Activated CD4-positive, alpha-beta T cell treated with anti-CD3 and anti-CD28 coated beads, Interleukin-2, Interleukin-6, amounts not matched to agents 100 ng/mL and 50 ng/mL, durations not matched to agents 16 hours and 8 hours (primary cell): ENCODE measurements around the gene PCDH8.
"Not testable (repeated sequence)": the region's sequence is repeated elsewhere in the genome, so short reads cannot be mapped to it uniquely, and the experiment has no call there.

Experiments
- DNase-seq: peaks from one replicate; pipeline ENCODE4 v3.0.0-alpha.2; 2020

PCDH8 gene

DNA sequence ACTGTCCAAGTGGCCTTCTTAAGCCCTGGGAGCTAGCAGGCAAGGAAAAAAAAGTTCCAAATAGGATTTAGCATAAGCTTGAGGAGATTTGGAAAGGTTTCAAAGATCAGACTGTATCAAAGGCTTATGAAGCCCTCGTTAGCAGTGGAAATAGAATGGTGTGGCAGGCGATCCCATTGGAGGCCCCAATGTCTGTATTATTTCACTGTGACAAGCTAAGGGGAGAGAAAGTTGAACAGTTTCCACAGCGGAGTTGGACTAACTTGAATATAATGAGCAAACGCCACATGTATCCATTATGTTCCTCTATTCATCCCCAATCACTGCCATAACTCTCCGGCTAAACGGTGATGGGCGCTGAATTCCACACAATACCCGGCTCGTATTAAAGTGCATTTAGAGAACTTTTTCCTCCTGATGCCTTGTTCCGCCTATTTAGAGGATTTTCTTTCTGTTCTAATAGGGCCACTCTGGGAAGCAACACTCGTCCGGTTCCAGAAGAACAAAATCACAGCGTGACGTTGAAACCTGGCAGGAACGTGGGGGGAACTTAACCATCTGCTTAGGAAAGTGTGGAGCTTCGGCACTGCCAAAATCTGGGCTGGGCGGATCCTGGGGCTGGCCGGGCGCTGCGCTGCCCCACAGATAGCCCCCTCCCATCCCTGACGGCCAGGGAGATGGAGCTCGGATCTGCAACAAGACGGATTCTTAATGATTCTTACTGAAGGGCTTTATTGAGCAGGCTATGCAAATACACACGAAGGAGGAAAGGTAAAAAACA, 1.0 kb upstream of the PCDH8 start:
- DNase-seq = no peak

DNA sequence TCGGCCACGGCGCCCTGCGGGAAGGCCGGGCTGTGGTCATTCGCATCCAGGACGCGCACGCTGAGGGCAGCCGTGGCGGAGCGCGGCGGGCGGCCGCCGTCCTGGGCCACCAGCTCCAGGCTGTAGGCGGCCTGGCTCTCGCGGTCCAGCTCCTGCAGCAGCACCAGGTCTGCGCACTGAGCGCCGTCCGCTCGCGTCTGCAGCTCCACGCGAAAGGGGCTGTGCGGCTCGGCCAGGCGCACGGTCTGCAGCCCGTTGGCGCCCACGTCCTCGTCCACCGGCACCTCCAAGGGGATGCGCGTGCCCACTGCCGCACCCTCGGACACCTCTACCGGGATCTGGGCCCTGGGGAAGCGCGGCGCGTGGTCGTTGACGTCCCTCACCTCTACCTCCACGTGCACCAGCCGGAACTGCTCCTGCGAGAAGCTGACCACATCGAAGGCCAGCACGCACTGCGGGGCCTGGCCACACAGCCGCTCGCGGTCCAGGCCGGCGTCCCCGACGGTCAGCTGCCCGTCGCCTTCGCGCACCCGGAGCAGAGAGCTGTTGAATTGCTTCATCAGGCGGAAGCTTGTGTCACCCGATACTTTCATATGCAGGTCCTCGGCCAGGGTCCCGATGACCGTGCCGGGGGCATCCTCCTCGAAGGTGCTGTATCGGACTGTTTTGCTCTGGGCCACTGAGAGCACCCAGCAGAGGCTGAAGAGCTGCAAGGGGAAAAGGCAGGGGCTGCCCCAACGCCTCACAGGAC, 583 bp downstream of the PCDH8 start:
- no peak for DNase-seq

GRCh38 chr13:52847322-52847681, 1.1 kb downstream of the PCDH8 start:
- DNase-seq = no peak

- peak; percentile 53 for DNase-seq
Observed at GRCh38 chr13:52846567-52847321, 1.7 kb downstream of the PCDH8 start.

GRCh38 chr13:52845766-52846566, 2.5 kb downstream of the PCDH8 start:
- peak; percentile 64 for DNase-seq

DNA sequence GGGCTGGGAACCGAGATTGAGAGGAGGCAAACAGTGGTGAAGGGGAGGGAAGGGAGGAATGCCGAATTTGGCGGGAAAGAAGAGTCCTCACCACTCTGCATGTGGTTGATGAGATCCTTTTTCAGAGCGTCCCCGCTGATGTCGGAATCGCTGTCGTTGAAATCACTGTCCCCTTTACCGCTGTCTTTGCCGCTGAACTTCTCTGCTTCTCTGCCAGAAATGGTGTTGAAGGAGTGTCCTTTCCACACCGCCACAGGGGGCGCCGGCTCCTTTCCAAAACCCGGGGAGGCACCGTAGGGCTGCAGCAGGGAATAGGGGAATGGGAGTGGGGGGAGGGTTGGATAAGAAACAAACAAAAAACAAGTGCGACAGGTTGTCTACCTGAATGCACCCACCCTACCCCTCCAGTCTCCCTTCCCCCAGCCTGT, 3.1 kb downstream of the PCDH8 start:
- DNase-seq = peak; percentile 28

DNA sequence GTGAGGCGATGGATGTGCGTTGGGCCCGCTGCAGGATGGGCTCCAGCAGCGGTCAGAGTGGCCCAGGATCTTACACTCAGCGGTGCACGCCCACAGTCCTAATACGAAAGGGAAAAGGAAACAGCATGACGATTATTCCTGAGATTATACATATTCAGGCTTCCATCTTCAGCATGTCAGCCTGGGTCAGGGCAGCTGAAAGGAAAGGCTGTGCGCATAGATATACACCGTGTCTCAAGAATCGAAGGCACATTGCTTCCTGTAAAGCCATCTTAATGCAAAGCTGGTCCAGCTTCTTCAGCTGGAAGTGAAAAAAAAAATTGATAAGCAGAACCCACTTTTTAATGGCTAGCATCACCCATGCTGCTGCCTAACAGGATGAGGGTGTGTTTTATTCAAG, 3.6 kb downstream of the PCDH8 start:
- DNase-seq = no peak

- DNase-seq = no peak
Observed at GRCh38 chr13:52842441-52842840, 6.0 kb downstream of the PCDH8 start.

GRCh38 chr13:52840066-52840465, 8.4 kb downstream of the PCDH8 start:
- no peak for DNase-seq

GRCh38 chr13:52838433-52839107, 9.9 kb downstream of the PCDH8 start:
- no peak for DNase-seq

DNA sequence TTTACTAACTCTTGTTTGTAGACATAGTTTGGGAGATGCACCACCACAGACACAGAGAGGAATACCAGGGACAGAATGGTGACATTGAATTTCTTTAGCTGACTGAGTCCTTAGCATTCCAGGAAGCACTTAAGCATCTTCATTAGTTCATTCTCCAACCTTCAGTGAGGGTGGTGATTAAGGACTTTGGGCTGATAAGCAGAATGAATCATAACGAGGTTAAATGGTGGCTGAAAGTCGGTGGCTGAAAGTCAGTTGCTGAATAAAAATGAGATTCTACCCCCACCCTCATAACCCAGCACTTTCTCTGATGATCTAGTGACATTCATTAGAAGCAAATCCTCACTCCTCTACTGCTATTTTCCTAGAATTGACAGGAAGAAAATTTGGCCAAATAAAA, 10.6 kb downstream of the PCDH8 start:
- peak; percentile 27 for DNase-seq

- DNase-seq = no peak
Observed at GRCh38 chr13:52835071-52835839, 13.2 kb downstream of the PCDH8 start.

DNA sequence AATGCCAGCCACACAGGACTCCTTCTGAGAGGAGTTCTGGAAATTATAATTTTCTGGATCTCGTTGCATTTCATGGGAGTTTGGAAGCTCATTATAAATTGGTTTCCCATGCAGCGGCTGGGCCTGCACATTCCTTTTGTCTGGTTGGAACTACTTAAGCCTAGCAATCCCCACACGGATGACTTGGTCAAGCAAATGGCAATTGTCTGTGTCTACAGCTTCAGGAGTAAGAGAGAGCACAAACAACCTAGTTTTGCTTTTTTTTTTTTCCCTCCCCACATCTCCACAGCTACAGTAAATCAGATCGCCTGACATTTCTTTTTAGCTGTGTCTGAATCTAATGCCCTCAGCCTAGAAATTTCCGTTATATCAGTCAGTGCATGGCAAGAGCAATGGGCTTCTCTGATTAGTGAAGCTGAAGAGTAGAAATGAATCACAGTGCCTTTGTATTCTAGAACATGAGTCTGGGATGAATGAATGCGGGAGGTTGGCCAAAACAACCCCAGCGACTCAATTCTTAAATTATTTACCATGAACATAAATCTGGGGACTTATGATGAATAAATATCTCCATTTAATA, 15.1 kb downstream of the PCDH8 start:
- DNase-seq = no peak

- DNase-seq = no peak
Observed at GRCh38 chr13:52832313-52832712, 16.1 kb downstream of the PCDH8 start.

- DNase-seq = no peak
Observed at GRCh38 chr13:52830946-52831345, 17.5 kb downstream of the PCDH8 start.

DNA sequence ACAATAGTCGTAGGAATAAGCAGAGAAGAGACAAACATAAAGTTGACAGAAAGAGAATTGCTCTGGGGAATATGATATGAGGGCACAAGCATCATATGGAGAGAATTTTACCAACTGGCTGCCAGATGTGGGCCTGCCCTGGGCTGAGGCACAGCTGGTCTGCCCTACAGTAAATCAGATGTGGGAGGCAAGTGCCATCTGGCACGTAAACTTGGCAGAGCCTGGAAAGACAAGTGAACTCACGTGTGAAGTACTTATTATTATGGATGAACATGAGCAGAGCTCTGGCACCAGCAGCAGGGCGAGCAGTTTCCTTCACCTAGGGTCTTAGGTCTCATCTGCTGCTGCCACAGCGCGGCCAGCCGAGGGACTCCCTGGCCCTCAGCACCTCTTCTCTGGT, 20.6 kb downstream of the PCDH8 start:
- DNase-seq = no peak

DNA sequence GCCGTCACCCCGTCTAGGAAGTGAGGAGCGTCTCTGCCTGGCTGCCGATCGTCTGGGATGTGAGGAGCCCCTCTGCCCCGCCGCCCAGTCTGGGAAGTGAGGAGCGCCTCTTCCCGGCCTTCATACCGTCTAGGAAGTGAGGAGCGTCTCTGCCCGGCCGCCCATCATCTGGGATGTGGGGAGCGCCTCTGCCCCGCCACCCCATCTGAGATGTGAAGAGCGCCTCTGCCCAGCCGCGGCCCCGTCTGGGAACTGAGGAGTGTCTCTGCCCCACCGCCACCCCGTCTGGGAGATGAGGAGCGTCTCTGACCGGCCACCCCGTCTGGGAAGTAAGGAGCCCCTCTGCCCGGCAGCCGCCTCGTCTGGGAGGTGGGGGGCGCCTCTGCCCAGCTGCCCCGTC, 30.6 kb downstream of the PCDH8 start:
- not testable (repeated sequence) for DNase-seq

DNA sequence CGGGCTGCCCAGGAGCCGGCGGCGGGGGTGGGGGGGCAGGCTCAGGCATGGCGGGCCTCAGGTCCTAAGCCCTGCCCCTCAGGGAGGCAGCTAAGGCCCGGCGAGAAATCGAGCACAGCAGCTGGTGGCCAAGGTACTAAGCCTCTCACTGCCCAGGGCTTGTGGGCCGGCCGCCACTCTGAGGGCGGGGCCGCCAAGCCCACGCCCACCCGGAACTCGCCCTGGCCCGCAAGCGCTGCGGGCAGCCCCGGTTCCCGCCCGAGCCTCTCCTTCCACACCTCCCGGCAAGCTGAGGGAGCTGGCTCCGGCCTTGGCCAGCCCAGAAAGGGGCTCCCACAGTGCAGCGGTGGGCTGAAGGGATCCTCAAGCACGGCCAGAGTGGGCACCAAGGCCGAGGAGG, 33.1 kb downstream of the PCDH8 start:
- no peak for DNase-seq

DNA sequence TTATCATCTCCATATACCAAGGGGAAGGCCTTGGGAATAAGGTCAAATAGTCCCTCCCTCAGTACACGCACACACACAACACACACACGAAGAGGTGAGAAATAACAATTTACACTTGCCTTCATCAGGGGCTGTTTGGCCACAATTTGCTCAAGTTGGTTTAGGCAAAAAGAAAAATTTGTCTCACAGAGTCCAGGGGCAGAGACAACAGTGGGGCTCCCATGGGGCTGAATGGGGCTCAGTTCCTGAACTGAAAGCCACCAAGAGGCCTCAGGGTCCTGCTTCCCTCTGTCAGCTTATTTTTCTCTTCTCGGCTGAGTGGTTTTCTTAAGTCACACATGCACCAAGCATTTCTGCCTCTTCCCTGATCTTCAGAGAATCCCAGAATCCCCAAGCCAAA, 35.5 kb downstream of the PCDH8 start:
- no peak for DNase-seq

DNA sequence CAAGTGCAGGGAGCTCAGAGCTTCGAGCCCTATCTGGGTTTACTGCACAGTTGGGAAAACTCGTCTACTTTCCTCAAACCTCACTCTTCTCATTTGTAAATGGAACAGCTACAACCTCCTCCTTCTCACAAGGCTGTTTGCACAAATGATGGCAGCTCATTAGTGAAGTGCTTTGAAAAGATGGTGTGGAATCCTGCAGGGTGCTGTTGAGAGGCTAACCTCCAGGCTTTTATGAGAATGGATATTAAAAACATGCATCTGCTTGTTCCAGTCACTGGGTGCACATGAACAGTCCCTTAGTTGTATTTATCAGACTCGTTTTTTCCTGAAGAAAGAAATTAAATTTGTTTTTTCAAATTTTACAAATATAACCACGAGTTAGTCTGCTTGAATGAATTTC, 36.6 kb downstream of the PCDH8 start:
- no peak for DNase-seq

DNA sequence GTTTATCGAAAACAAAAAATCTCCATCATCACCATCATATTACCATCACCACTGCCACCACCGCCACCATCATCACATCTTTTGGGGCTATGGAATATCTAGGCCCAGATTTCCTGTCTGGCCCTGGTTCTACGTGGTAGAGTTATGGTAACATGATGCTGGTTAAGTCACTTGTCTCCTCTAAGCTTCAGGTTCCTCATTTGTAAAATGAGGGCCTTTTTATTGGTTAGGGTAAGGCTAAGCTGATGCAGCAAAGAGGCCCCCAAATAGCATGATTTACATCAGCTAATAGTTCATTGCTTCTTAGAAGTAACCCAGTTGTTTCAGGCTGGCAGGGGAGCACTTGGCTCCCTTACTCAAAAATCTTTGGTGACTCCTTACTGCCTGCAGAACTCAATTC, 37.9 kb downstream of the PCDH8 start:
- no peak for DNase-seq
